ENCODE data around the gene SLC29A3. TPM values are rescaled to one million over a fixed set of nuclear protein-coding genes. Genes with fewer than 3 reads are reported as not detected.

The SLC29A3 gene
- total RNA-seq, 2 donors from 2014 or later = 14.1 to 16.8 TPM

GRCh38 chr10:71280216-71280615, 38.8 kb upstream of the SLC29A3 start:
- Mint-ChIP-seq H3K27ac (no peak overlapping the region), H3K4me1 (peaks cover 15% of the 10 kb centered on the region), H3K9me3 (no peaks in the 10 kb centered on the region), H3K27me3 (ENCODE audit: insufficient read depth) (no peaks in the 10 kb centered on the region), H3K4me3 (no peak overlapping the region), H3K36me3 (ENCODE audit: low read depth) (peaks cover 3% of the 10 kb centered on the region)
- DNase-seq = no peak
- H3K9ac ChIP-seq (ENCODE audit: extremely low read depth, low read length, poor library complexity, severe bottlenecking) = no peak overlapping the region
- peaks cover 10% of the 10 kb centered on the region for H3K4me1 ChIP-seq (ENCODE audit: control insufficient read depth, insufficient read depth, low read length)
- TF ChIP-seq CTCF (conservative IDR thresholded peaks at IDR 0.05) = no peak
- no peak overlapping the region for H3K27ac ChIP-seq (ENCODE audit: low read depth, low read length)
- no peak overlapping the region for H3K4me3 ChIP-seq (ENCODE audit: low read length)
- no peaks in the 10 kb centered on the region for H3K27me3 ChIP-seq (ENCODE audit: control insufficient read depth, insufficient read depth, low read length, poor library complexity, severe bottlenecking)
- H3K36me3 ChIP-seq (ENCODE audit: control insufficient read depth, insufficient read depth, low read length) = no peaks in the 10 kb centered on the region
- no peaks in the 10 kb centered on the region for H3K9me3 ChIP-seq (ENCODE audit: control insufficient read depth, low read length)
- 89 to 95% methylated on average over 3 to 5 of the region's 5 CpGs for WGBS, 2 experiments (ENCODE audit: insufficient coverage in 1 of 2, insufficient read length in 1 of 2)

GRCh38 chr10:71280825-71281224, 38.2 kb upstream of the SLC29A3 start:
- peaks cover 18% of the 10 kb centered on the region for H3K4me1 Mint-ChIP-seq
- H3K36me3 Mint-ChIP-seq (ENCODE audit: low read depth) = peaks cover 3% of the 10 kb centered on the region
- H3K27me3 ChIP-seq (ENCODE audit: control insufficient read depth, insufficient read depth, low read length, poor library complexity, severe bottlenecking) = no peaks in the 10 kb centered on the region
- H3K27me3 Mint-ChIP-seq (ENCODE audit: insufficient read depth) = no peaks in the 10 kb centered on the region
- H3K4me3 ChIP-seq (ENCODE audit: low read length) = no peak overlapping the region
- 40 to 52% methylated on average over 2 to 3 of the region's 3 CpGs for WGBS, 2 experiments (ENCODE audit: insufficient coverage in 1 of 2, insufficient read length in 1 of 2)
- no peak overlapping the region for H3K9ac ChIP-seq (ENCODE audit: extremely low read depth, low read length, poor library complexity, severe bottlenecking)
- H3K36me3 ChIP-seq (ENCODE audit: control insufficient read depth, insufficient read depth, low read length) = no peaks in the 10 kb centered on the region
- H3K4me1 ChIP-seq (ENCODE audit: control insufficient read depth, insufficient read depth, low read length) = peaks cover 16% of the 10 kb centered on the region
- no peak for TF ChIP-seq CTCF (conservative IDR thresholded peaks at IDR 0.05)
- no peaks in the 10 kb centered on the region for H3K9me3 ChIP-seq (ENCODE audit: control insufficient read depth, low read length)
- DNase-seq = no peak
- no peak overlapping the region for H3K4me3 Mint-ChIP-seq
- no peak overlapping the region for H3K27ac ChIP-seq (ENCODE audit: low read depth, low read length)
- H3K9me3 Mint-ChIP-seq = no peaks in the 10 kb centered on the region
- H3K27ac Mint-ChIP-seq = no peak overlapping the region

GRCh38 chr10:71281646-71282322, 37.3 kb upstream of the SLC29A3 start:
- H3K36me3 ChIP-seq (ENCODE audit: control insufficient read depth, insufficient read depth, low read length) = no peaks in the 10 kb centered on the region
- no peak overlapping the region for H3K4me3 Mint-ChIP-seq
- H3K4me1 Mint-ChIP-seq = peaks cover 26% of the 10 kb centered on the region
- peaks cover 25% of the 10 kb centered on the region for H3K4me1 ChIP-seq (ENCODE audit: control insufficient read depth, insufficient read depth, low read length)
- no peak overlapping the region for H3K4me3 ChIP-seq (ENCODE audit: low read length)
- H3K9ac ChIP-seq (ENCODE audit: extremely low read depth, low read length, poor library complexity, severe bottlenecking) = no peak overlapping the region
- no peak overlapping the region for H3K27ac Mint-ChIP-seq
- TF ChIP-seq CTCF (conservative IDR thresholded peaks at IDR 0.05) = no peak
- no peaks in the 10 kb centered on the region for H3K9me3 Mint-ChIP-seq
- no peaks in the 10 kb centered on the region for H3K27me3 Mint-ChIP-seq (ENCODE audit: insufficient read depth)
- no peaks in the 10 kb centered on the region for H3K27me3 ChIP-seq (ENCODE audit: control insufficient read depth, insufficient read depth, low read length, poor library complexity, severe bottlenecking)
- H3K9me3 ChIP-seq (ENCODE audit: control insufficient read depth, low read length) = no peaks in the 10 kb centered on the region
- H3K27ac ChIP-seq (ENCODE audit: low read depth, low read length) = no peak overlapping the region
- no peak for DNase-seq
- WGBS, 2 experiments (ENCODE audit: insufficient coverage in 1 of 2, insufficient read length in 1 of 2) = 89 to 92% methylated on average over 4 to 8 of the region's 8 CpGs
- H3K36me3 Mint-ChIP-seq (ENCODE audit: low read depth) = peaks cover 3% of the 10 kb centered on the region

Measured in endodermal cell (in vitro differentiated cells).